Measurements from ENCODE around the gene CYSLTR2. TPM values are rescaled to one million over a fixed set of nuclear protein-coding genes. Genes with fewer than 3 reads are reported as not detected.
A peak's percentile ranks its signal among the peaks of the same experiment; 100 is the strongest.

CYSLTR2 gene
- total RNA-seq, 2 donors from 2014 or later, result 0.10 to 0.80 TPM

- no peak overlapping the region for H3K9ac ChIP-seq (ENCODE audit: low read depth in 2 of 2, low read length in 2 of 2)
- H3K4me3 ChIP-seq, result no peak overlapping the region
- no peak for TF ChIP-seq CTCF (IDR thresholded peaks at IDR 0.05)
- no peak overlapping the region for H3K27ac ChIP-seq
- H3K4me1 ChIP-seq, result no peaks in the 10 kb centered on the region
- DNase-seq, result no peak
- no peaks in the 10 kb centered on the region for H3K9me3 ChIP-seq
- H3K27me3 ChIP-seq, result no peaks in the 10 kb centered on the region
- H3K36me3 ChIP-seq, result no peaks in the 10 kb centered on the region
- intact Hi-C loops (cut with DNase I), result no loop called here
These were observed 75.1 kb downstream of the CYSLTR2 start for GRCh38 chr13:48728876-48729275.

GRCh38 chr13:48729856-48730255 lies 76.1 kb downstream of the CYSLTR2 start:
- no peaks in the 10 kb centered on the region for H3K27me3 ChIP-seq
- no peak overlapping the region for H3K27ac ChIP-seq
- TF ChIP-seq CTCF (IDR thresholded peaks at IDR 0.05), result no peak
- no peak overlapping the region for H3K9ac ChIP-seq (ENCODE audit: low read depth in 2 of 2, low read length in 2 of 2)
- H3K9me3 ChIP-seq, result no peaks in the 10 kb centered on the region
- no peak for DNase-seq
- intact Hi-C loops (cut with DNase I), result loop anchor here (2.0 kb wide), 1 partner anchor 133 kb away; no protein-coding TSS in a partner anchor
- H3K4me3 ChIP-seq, result no peak overlapping the region
- no peaks in the 10 kb centered on the region for H3K36me3 ChIP-seq
- no peaks in the 10 kb centered on the region for H3K4me1 ChIP-seq

GRCh38 chr13:48731001-48731658 lies 77.4 kb downstream of the CYSLTR2 start:
- no peak for TF ChIP-seq CTCF (IDR thresholded peaks at IDR 0.05)
- Histone ChIP-seq H3K4me3 (no peak overlapping the region), H3K9me3 (no peaks in the 10 kb centered on the region), H3K4me1 (no peaks in the 10 kb centered on the region), H3K36me3 (no peaks in the 10 kb centered on the region), H3K27me3 (no peaks in the 10 kb centered on the region), H3K27ac (no peak overlapping the region), H3K9ac (ENCODE audit: low read depth in 2 of 2, low read length in 2 of 2) (no peak overlapping the region)
- no peak for DNase-seq
- intact Hi-C loops (cut with DNase I), result loop anchor here (2.0 kb wide), 1 partner anchor 134 kb away; no protein-coding TSS in a partner anchor

GRCh38 chr13:48731957-48732569 lies 78.3 kb downstream of the CYSLTR2 start:
- TF ChIP-seq CTCF (IDR thresholded peaks at IDR 0.05), result peak; percentile 66
- Histone ChIP-seq H3K4me1 (no peaks in the 10 kb centered on the region), H3K9me3 (no peaks in the 10 kb centered on the region), H3K27ac (no peak overlapping the region), H3K4me3 (no peak overlapping the region), H3K27me3 (no peaks in the 10 kb centered on the region), H3K9ac (ENCODE audit: low read depth in 2 of 2, low read length in 2 of 2) (no peak overlapping the region), H3K36me3 (no peaks in the 10 kb centered on the region)
- intact Hi-C loops (cut with DNase I), result loop anchor here (2.0 kb wide), 1 partner anchor 135 kb away; no protein-coding TSS in a partner anchor
- DNase-seq, result peak; percentile 56

- no peak for TF ChIP-seq CTCF (IDR thresholded peaks at IDR 0.05)
- H3K9ac ChIP-seq (ENCODE audit: low read depth in 2 of 2, low read length in 2 of 2), result no peak overlapping the region
- no peak overlapping the region for H3K4me3 ChIP-seq
- H3K4me1 ChIP-seq, result no peaks in the 10 kb centered on the region
- no peak overlapping the region for H3K27ac ChIP-seq
- intact Hi-C loops (cut with DNase I), result no loop called here
- no peaks in the 10 kb centered on the region for H3K9me3 ChIP-seq
- no peaks in the 10 kb centered on the region for H3K36me3 ChIP-seq
- no peaks in the 10 kb centered on the region for H3K27me3 ChIP-seq
- DNase-seq, result no peak
These were observed 80.1 kb downstream of the CYSLTR2 start for GRCh38 chr13:48733739-48734335.

Measured in colonic mucosa (tissue), 4 donors.